Natural killer cell (primary cell): ENCODE measurements around the gene SORBS1. TPM values are rescaled to one million over a fixed set of nuclear protein-coding genes. Genes with fewer than 3 reads are reported as not detected.
A peak's percentile ranks its signal among the peaks of the same experiment; 100 is the strongest.

Source experiments
- ATAC-seq, 3 donors: fragments of 150-1000 bp in 2 of 3; fragments of 200-7000 bp in 1 of 3; cut with Tn5 transposase; 1 replicate in 1 of 3; 2 replicates in 2 of 3; pipeline ENCODE4 v1.10.0; 2021; ENCODE audit warnings: mild to moderate bottlenecking in 2 of 3, moderate library complexity in 2 of 3
- DNase-seq, 2 donors: peaks; one replicate each; pipeline versions ENCODE4 v3.0.0 to v3.0.0-alpha.2; 2013 to 2021; ENCODE audit warnings: mixed read lengths in 1 of 2
- H3K27ac ChIP-seq: one replicate; pipeline ENCODE4 v1.5.1; 2013; ENCODE audit warnings: mild to moderate bottlenecking, low read length
- H3K27me3 ChIP-seq: one replicate; pipeline ENCODE4 v1.6.1; 2013; ENCODE audit warnings: low read length; ENCODE audit not compliant: control insufficient read depth, insufficient read depth
- H3K36me3 ChIP-seq: one replicate; pipeline ENCODE4 v1.6.1; 2013; ENCODE audit warnings: low read length; ENCODE audit not compliant: control insufficient read depth, insufficient read depth
- H3K4me1 ChIP-seq: one replicate; pipeline ENCODE4 v1.6.1; 2013; ENCODE audit warnings: low read length; ENCODE audit not compliant: control insufficient read depth, insufficient read depth
- H3K4me3 ChIP-seq: one replicate; pipeline ENCODE4 v1.5.1; 2013; ENCODE audit warnings: low read length
- H3K9me3 ChIP-seq: one replicate; pipeline ENCODE4 v1.6.1; 2013; ENCODE audit warnings: low read length; ENCODE audit not compliant: control insufficient read depth, insufficient read depth
- H3K27ac Mint-ChIP-seq, 2 donors: one replicate each; pipeline ENCODE4 v1.8.0; 2022; ENCODE audit warnings: mild to moderate bottlenecking in 2 of 2, mixed read lengths in 2 of 2, moderate library complexity in 1 of 2
- H3K27me3 Mint-ChIP-seq, 2 donors: one replicate each; pipeline ENCODE4 v1.8.0; 2022; ENCODE audit warnings: low read depth in 2 of 2, mixed read lengths in 2 of 2
- H3K36me3 Mint-ChIP-seq: one replicate; pipeline ENCODE4 v1.8.0; 2022; ENCODE audit warnings: mixed read lengths
- H3K4me1 Mint-ChIP-seq, 2 donors: one replicate each; pipeline ENCODE4 v1.8.0; 2022; ENCODE audit warnings: mixed read lengths in 2 of 2
- H3K4me3 Mint-ChIP-seq: one replicate; pipeline ENCODE4 v1.8.0; 2022; ENCODE audit warnings: mild to moderate bottlenecking, moderate library complexity, mixed read lengths
- H3K9me3 Mint-ChIP-seq, 2 donors: one replicate each; pipeline ENCODE4 v1.8.0; 2022; ENCODE audit warnings: mixed read lengths in 2 of 2
- WGBS: methylation state at CpG from one replicate; pipeline ENCODE4 v1.1.7; 2013; ENCODE audit warnings: missing lambda C conversion rate; ENCODE audit not compliant: insufficient coverage; 5-methylcytosine and 5-hydroxymethylcytosine counted together
- intact Hi-C: fragments of 100-400 bp; cut with micrococcal nuclease; formaldehyde crosslinking; loops from one replicate; pipeline ENCODE4 v1.14.2; 2022
- total RNA-seq, 4 donors: library from RNA; stranded (reverse); fragments of 120-200 nt in 1 of 4; gene quantifications; one replicate each; pipeline versions ENCODE4 v1.2.3 to v1.2.4, GENCODE V29; 2013 to 2022
- TF ChIP-seq, protein P1 (sequence below): fragments of 200-600 bp; IDR thresholded peaks from one replicate; pipeline ENCODE4 v1.8.0; 2022; ENCODE audit warnings: antibody characterized with exemption

The SORBS1 gene
- 1 to 10 TPM; 2.4 to 5.4 (median 2.8) TPM for total RNA-seq
- total RNA-seq (2013) = 1.9 TPM

DNA sequence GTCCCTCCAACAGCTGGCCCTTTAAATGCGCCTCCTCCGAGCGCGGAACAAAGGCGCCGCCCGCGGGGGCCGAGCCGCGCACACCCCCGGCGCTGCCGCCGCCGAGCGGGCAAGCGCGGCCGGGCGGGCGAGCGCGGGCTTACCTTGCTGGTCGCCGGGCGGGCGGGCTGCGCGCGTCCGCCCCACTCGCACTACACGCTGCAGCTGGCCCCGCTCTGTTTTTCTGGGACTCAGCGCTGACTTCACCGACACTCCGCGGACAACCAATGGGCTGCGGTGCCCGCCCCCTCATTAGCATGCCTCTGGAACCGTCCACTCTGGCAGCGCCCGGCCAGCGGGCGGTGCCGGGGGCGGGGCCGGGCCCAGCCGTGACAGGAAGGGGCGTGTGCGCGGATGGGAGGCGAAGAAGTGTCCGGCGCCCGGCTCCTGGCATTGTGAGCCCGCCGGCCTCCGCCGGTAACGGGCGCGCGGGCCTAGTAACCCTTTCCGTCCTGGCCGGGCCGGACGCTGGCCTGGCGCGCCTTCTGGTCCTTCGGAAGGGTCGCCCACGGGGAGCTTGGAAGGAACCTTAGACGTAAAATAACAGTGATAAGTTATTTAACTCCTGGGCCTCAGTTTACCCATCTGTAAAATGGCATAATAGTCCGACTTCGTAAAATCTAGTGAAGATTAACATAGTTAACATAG lies at the start of gene SORBS1:
Gene SORBS1, minus strand, starts transcription at position 195 of the 687 bp plus-strand sequence. CDS start 120,236 bp downstream, outside the sequence.
- Histone ChIP-seq H3K4me1 (peaks cover 12% of the 10 kb centered on the region), H3K36me3 (no peaks in the 10 kb centered on the region), H3K27ac (peak within 1 kb of the TSS; percentile 44), H3K9me3 (no peaks in the 10 kb centered on the region), H3K4me3 (peak within 1 kb of the TSS; percentile 79), H3K27me3 (no peaks in the 10 kb centered on the region)
- 1% methylated on average over 77 of the region's 77 CpGs for WGBS
- intact Hi-C loops = no loop called here
- ATAC-seq (peak; percentile 96 to 100 (median 96)), DNase-seq (peak; percentile 91 to 93)
- Mint-ChIP-seq H3K4me3 (peak within 1 kb of the TSS; percentile 98), H3K36me3 (no peaks in the 10 kb centered on the region), H3K4me1 (peaks cover 14 to 15% of the 10 kb centered on the region in 2 donors), H3K27ac (peak within 1 kb of the TSS; percentile 79 to 90), H3K27me3 (peaks cover 8 to 22% of the 10 kb centered on the region in 2 donors), H3K9me3 (no peaks in the 10 kb centered on the region)
- TF ChIP-seq, protein P1, sequence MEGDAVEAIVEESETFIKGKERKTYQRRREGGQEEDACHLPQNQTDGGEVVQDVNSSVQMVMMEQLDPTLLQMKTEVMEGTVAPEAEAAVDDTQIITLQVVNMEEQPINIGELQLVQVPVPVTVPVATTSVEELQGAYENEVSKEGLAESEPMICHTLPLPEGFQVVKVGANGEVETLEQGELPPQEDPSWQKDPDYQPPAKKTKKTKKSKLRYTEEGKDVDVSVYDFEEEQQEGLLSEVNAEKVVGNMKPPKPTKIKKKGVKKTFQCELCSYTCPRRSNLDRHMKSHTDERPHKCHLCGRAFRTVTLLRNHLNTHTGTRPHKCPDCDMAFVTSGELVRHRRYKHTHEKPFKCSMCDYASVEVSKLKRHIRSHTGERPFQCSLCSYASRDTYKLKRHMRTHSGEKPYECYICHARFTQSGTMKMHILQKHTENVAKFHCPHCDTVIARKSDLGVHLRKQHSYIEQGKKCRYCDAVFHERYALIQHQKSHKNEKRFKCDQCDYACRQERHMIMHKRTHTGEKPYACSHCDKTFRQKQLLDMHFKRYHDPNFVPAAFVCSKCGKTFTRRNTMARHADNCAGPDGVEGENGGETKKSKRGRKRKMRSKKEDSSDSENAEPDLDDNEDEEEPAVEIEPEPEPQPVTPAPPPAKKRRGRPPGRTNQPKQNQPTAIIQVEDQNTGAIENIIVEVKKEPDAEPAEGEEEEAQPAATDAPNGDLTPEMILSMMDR = no peak

- Mint-ChIP-seq H3K27ac (no peak overlapping the region), H3K9me3 (no peaks in the 10 kb centered on the region), H3K36me3 (peaks cover 52% of the 10 kb centered on the region), H3K4me1 (no peaks in the 10 kb centered on the region), H3K4me3 (no peak overlapping the region), H3K27me3 (no peaks in the 10 kb centered on the region)
- H3K36me3 ChIP-seq = peaks cover 70% of the 10 kb centered on the region
- TF ChIP-seq, protein P1 = no peak
- H3K27ac ChIP-seq = no peak overlapping the region
- ATAC-seq (no peak), DNase-seq (no peak)
- no peak overlapping the region for H3K4me3 ChIP-seq
- intact Hi-C loops = no loop called here
- 93% methylated on average over 1 of the region's 3 CpGs for WGBS
- no peaks in the 10 kb centered on the region for H3K9me3 ChIP-seq
- no peaks in the 10 kb centered on the region for H3K27me3 ChIP-seq
- H3K4me1 ChIP-seq = no peaks in the 10 kb centered on the region
Observed at GRCh38 chr10:95610727-95611126, 49.6 kb upstream of the SORBS1 start.

DNA sequence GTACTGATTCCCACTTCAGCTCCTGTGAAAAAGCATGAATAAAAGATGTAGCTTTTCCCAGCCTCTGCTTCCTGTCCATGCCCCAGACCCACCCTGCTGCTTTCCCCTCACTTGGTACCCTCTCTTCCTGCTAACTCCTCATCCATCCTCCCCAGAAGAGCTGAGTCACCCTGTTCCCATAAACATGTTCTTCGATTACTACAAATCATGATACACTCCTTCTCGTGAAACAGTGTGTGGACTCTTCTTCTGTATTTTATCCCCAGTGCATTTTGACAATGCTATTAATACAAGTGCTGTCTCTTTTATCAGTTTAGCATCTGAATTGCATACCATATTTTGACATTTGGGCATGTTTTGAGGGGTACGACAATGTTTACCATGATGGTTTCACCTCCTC lies 45.8 kb upstream of the SORBS1 start:
- no peak overlapping the region for H3K27ac ChIP-seq
- DNase-seq = no peak
- no peak for ATAC-seq
- H3K27me3 ChIP-seq = no peaks in the 10 kb centered on the region
- Mint-ChIP-seq H3K9me3 (no peaks in the 10 kb centered on the region), H3K36me3 (peaks cover 22% of the 10 kb centered on the region), H3K27ac (no peak overlapping the region), H3K27me3 (no peaks in the 10 kb centered on the region), H3K4me1 (no peaks in the 10 kb centered on the region), H3K4me3 (no peak overlapping the region)
- peaks cover 42% of the 10 kb centered on the region for H3K36me3 ChIP-seq
- H3K4me1 ChIP-seq = no peaks in the 10 kb centered on the region
- 66% methylated on average over 2 of the region's 3 CpGs for WGBS
- no peaks in the 10 kb centered on the region for H3K9me3 ChIP-seq
- H3K4me3 ChIP-seq = no peak overlapping the region
- intact Hi-C loops = no loop called here
- TF ChIP-seq, protein P1 = no peak

DNA sequence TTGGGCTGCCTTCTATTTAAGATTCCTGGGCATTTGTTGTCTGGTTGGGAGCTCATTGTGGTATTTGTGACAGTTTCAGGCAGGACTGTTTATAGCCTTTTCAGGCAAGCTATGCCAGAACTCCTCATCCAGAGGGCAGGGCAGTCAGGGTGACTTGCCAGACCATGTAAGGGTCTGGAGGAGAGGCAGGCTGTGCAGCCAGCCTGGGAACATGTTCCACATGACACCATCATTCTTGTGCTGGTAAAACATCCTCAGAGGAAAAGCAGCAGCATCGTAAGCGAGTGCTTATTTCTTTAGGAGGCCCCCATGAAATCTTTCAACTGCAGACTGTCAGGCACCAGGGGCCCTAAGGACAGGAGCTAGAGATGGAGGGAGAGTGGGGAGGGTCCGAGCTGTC lies 44.0 kb upstream of the SORBS1 start:
- H3K27me3 Mint-ChIP-seq = no peaks in the 10 kb centered on the region
- H3K4me3 Mint-ChIP-seq = no peak overlapping the region
- intact Hi-C loops = no loop called here
- TF ChIP-seq, protein P1 = no peak
- H3K27ac ChIP-seq = no peak overlapping the region
- WGBS = 95% methylated on average over 3 of the region's 3 CpGs
- no peaks in the 10 kb centered on the region for H3K27me3 ChIP-seq
- H3K27ac Mint-ChIP-seq = no peak overlapping the region
- ATAC-seq (no peak), DNase-seq (no peak)
- no peaks in the 10 kb centered on the region for H3K4me1 Mint-ChIP-seq
- H3K36me3 Mint-ChIP-seq = peaks cover 20% of the 10 kb centered on the region
- H3K4me3 ChIP-seq = no peak overlapping the region
- no peaks in the 10 kb centered on the region for H3K9me3 Mint-ChIP-seq
- peaks cover 30% of the 10 kb centered on the region for H3K36me3 ChIP-seq
- no peaks in the 10 kb centered on the region for H3K4me1 ChIP-seq
- no peaks in the 10 kb centered on the region for H3K9me3 ChIP-seq
